HL-60/S4 (cell line): ENCODE results near the gene ATP6V1C2.
"Not testable (repeated sequence)": the region's sequence is repeated elsewhere in the genome, so short reads cannot be mapped to it uniquely, and the experiment has no call there.

Experiments used
- in situ Hi-C: fragments of 300-500 bp; cut with MboI; formaldehyde crosslinking; loops from 2 replicates; pipeline ENCODE4 v1.14.3; 2022; ENCODE audit warnings: low sequenced_read_pairs

The ATP6V1C2 gene

DNA sequence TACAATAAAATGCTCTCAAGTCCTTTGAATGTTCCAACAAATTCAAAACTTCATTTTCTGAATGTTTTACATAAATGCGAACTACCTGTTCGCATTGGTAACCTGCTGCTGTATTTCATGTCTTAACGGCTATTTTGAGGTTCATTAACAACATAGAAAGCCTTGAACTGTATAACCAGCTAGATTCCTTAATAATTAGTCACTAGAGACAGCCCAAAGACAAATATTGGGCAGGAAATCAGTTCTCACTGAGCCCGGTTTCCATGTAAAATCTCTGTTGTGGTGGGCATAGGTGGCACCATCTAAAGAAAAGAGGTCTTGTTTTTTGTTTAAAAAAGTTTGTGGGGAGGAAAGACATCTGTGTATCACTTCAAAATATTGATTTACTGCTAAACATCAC lies 62.0 kb downstream of the ATP6V1C2 start:
- in situ Hi-C loops: no loop called here

DNA sequence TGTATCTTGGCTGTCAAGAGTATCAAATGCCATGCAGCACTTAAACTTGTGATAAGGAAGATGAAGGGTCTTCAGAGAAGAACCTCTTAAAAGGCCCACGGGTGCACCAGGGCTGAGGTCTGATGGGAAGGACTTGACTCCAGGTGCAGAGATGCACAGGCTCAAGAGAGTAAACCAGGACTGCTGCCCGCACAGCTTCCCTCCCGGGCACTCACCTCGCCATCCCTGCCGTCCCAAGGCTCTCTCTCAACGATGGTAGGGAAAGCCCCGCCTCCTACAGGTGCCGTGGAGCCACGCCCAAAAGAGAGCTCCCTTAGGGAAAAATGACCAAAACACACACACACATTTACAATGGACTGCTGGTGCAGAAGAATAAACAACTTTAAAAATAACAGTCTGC lies 63.3 kb downstream of the ATP6V1C2 start:
- in situ Hi-C loops: no loop called here

DNA sequence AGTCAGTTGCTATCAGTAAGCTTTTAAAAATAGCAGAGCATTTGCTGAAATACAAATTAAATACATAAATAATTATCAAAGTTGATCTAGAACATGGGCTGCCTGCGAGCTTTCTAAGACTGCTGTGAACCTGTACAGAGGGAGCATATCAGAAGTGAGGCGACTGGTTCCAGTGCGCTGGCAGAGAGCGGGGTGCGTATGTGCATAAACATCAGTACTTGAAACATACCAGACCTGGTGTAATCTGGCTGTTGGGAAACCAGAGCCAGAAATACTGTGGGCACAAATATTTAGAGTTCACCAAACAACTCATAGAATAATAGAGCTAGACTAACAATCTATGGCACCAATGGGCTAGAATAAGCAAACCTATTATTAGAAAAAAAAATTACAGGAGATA lies 63.8 kb downstream of the ATP6V1C2 start:
- in situ Hi-C loops: no loop called here

DNA sequence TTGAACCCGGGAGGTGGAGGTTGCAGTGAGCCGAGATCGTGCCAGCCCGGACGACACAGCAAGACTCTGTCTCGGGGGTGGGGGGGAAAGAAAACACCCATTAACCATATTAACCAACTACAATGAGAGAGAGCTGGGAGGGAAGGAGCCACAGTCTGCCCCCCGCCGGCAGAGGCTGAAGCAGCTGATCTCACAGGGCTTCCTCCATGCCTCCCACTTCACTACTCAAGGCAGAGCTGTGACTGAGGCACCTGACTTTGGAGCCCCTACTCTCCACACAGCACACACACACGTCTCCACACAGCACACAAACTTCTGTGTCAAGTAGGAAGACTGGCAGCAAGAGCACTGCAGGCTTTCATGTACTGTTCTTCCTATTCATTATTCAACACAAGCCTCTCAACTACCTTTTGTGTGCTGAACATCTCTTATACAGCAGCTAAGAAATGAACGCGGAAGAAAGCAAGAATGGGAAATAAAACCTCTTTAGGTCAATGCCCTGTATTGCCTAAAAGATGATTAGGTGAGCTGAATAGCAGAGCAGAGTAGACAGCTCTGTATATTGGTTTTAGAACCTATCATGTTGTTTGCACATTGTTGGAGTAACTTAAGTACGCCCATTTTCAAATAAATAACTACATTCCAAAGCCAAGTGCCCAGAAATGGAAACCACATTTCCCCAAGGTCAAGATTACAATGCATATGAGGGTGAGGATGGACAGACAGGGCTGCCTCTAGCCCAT lies 65.0 kb downstream of the ATP6V1C2 start:
- in situ Hi-C loops: no loop called here

DNA sequence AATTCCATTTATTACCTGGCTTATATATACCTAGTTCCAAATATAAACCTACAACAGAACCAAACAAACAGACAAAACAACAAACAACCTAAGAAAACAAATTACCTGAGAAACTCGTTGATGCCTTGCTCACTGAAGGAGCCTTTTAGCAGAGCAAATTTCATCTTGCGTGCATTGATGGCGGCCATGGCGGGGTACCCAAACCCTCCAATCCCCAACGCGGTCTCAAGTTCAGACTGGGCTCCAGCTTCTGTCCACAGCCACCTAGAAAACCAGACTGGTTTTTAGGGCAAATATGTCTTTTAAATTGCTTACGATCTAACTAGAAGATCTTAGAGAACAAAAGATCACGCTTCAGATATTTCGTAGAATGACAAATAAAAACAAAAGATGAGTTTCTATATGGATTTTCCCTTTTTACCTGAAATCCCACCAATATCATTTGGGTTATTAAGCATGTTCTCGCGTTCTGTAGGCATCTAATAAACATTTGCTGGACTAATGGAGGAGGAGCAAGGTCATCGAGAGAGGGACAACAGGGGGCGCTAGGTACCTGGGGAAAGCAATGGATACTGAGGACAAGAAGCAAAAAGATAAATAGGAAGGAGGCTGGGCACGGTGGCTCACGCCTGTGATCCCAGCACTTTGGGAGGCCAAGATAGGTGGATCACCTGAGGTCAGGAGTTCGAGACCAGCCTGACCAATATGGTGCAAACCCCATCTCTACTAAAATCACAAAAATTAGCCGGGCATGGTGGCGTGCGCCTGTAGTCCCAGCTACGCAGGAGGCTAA lies 65.9 kb downstream of the ATP6V1C2 start:
- in situ Hi-C loops: no loop called here

DNA sequence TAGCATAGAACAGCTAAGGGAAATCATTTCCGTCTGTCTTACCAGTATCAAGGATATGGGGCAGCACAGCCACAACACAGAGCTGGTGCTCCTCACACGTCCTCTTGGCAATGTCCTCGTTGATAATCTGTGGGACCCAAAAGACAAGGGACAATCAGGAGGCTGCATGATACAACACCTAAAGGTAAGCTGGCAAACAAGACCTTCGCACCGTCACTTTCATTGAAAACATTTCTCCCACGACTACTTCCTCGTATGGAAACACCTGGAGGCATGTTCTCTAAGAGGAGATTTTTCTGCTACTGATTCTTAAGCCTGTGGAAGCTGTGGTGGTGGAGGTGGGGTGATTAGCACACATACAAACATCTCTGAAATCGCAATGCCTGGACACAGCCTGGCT lies 67.4 kb downstream of the ATP6V1C2 start:
- in situ Hi-C loops: no loop called here

DNA sequence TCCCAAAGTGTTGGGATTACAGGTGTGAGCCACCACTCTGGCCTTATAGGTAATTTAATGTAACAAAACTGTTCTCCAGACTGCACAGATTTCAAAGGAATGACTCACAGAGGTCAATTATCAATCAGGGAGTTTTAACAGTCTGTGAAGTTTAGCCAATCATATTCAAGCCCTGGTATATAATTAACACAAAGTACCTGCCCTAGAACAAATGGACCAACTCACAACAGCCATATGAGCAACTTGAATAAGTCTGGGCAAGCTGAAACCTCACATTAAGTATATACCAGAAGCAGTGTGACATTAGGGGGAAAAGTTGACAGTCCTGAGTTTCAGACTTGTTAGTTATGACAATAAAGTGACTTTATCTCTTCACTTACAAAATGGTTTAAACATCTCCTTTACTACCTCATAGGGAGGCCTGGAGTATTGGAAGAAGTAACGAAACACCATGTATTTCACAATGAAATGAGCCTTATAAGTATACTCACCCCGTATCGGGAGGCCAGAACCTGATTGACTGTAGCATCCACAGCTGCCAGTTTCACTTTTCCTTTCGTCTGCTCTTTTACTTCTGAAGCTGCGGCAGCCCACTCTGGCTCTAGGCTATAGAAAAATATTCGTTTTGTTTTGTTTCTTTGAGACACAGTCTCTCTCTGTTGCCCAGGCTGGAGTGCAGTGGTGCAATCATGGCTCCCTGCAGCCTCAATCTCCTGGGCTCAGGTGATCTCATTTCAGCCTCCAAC lies 69.0 kb downstream of the ATP6V1C2 start:
- in situ Hi-C loops: no loop called here

DNA sequence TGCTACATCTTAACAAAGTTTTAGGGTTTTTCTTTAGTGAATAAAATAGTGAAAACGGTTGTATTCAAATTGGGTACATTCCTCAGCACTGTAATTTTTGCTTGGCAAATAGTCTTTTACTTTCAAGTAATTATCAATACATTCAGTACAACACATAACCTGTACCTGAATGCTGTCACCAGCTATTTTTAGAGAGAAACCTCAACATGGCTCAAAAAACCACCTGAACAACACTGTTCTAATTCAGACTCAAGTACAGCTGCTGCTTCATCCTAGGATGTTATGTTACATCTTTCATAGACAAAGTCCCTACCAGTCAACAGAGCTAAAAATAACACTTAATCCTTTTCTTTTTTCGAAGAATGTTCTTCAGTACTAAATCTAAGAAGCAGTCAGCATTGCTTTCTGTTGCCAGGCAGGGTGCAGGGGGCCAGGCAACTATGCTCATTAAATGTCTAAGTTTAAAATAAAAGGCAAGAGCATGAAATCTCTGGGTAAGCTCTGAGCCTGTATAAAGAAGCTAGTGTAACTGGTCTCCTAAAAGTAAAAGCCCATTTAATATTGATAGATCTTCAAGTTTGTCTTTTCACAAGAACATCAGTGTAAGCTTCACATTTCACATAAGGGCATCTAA lies 70.7 kb downstream of the ATP6V1C2 start:
- in situ Hi-C loops: no loop called here

DNA sequence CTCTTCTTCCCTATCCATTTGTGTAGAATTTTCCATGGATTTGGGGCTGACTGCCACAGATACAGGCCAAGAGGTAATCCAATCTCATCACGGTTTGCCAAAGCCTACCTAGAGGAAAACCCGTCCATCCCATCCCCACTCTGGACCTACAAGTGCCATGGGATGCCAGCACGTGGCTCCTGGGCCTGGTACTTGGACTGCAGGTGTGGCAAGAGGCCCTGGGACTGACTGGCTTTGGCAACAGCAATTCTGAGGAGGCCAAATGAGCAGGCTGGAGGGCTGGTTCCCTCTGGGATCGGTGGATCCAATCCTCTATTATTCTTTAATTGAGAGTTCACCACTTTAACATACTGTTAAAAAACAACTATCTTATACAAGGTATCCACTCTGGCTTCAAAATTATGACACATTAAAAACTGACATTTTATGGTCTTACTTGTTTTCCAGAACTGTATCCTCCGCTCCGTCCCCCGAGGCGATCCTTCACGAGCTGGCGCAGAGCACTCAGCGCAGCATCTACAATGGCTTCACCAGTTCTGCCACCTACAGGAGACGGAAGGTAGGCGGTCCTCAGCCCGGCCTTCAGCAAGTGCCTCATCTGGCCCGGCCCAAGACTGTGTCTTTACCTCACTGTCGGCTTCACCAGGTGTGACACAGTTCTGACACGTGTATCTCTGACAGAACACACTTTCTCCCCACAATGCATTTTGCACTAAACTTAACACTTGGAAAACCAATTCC lies 71.4 kb downstream of the ATP6V1C2 start:
- in situ Hi-C loops: no loop called here

DNA sequence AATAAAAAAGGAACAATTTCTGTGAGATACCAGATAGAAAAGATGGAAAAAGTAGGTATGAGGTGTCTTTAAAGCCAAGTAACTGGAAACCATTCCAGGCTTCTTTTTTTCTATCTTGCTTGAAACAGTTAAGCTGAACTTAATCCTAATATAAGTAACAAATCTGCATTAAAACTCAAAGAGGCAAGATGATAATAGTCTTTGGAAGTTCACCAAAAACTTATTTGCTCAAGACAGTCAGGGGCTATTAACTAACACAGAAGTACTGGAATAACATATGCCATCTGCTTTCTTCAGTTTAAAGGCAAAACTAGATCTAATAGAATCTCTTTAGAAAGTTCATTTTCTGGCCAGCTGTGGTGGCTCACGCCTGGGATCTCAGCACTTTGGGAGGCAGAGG lies 72.4 kb downstream of the ATP6V1C2 start:
- in situ Hi-C loops: no loop called here

DNA sequence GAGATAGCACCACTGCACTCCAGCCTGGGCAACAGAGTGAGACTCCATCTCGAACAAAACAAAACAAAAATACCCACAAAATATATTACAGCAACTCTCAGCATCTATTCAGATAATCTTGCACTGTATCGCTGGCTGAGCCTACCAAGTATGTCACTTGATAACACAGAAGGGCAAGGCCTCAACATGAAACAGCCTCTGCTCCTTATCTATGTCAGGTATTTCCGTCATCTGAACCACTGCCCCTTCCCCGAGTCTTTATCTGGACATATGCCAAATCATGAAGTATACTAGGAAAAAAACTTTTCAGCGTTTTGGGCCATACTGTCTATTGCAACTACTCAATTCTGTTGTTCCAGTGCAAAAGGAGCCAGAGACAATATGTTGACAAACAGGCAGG lies 73.4 kb downstream of the ATP6V1C2 start:
- in situ Hi-C loops: no loop called here

DNA sequence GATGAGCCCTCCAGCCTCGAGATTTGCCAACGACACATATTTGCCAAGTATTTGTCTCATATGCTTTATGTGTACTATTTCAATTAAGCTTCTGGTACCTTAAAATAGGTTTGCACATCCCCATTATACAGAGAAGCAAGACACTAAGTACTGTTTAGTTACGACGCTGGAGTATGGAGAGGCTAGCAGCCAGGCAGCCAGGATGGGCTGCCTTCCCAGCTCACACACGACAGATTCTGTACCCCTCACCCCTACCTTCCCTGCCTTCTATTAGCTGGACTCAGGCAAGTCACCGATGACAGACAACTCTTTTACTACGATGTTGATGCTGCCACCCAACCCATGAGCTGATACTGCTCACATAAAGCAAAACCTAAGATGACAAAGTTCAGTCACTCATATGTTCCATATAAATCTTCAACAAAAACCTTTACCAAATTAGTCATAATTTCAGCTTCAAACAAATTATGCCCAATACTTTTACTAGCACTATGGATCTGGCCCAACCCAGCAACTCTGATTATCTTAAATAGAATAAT lies 74.1 kb downstream of the ATP6V1C2 start:
- in situ Hi-C loops: no loop called here

DNA sequence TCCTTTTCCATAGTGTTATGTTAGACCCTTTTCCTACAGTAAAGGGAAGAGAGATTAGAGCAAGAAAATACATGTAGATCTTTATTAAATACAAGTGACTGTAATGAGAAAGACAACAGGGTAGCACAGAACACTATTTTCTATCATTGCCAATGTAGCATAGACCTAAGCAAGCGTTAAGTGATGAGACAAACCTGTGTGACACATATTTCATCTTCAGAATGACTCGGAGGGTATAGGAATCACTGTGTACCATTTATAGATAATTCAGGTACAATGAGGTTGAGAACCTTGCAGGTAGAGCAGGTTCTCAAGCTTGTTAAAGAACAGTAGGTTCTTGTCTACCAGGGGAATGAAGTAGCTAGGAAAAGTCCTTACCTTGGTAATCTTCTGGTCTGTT lies 75.3 kb downstream of the ATP6V1C2 start:
- in situ Hi-C loops: no loop called here

DNA sequence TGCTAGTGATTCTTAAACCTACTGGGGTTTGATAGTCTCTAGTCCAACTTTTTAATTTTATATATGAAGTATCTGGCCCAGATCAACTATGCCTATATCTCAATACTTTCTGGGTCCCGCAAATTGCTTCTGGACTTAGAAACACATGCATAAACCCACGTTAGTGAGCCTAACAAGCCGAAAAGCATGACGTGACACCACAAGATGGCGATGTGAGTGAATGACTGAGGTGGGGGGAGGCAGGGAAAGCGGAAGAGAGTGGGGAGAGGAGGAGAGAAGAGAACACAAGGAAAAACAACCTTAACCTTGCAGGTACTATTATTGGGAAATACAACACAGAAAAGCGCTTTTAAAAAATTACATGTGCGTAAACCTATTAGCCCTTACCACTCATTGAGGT lies 77.4 kb downstream of the ATP6V1C2 start:
- in situ Hi-C loops: no loop called here

DNA sequence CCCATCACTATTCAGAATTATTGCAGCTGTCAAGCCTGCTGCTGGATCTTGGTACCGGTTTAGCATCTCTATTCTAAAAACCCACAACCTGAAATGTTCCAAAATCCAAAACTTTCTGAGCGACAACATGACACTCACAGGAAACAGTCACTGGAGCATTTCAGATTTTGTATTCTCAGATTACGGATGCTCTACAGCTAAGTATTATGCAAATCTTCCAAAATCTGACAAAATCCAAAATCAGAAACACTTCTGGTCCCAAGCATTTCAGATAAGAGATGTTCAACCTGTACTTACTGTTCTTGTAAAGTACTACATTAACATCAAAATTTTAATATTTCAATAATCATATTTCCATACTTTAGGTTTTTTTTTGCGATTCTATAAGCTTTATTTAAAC lies 78.7 kb downstream of the ATP6V1C2 start:
- in situ Hi-C loops: no loop called here

DNA sequence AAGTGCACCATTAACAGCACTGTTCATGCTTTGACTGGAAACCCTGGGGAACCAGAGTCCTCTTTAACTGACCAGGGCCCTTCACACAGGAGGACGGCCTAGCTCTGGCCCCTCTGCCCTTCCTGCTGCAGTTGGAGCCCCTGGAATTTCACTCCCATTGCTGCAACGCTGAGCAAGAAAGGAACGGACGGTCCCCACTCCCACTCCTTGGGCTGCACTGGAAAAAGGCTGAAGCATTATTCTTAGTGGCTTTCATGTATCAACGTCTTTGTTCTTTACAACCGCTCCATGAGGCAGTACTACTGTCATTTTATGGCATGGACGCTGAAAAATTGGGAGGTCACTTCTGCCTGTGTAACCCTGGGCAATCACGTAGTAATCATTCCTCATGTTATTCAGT lies 81.2 kb downstream of the ATP6V1C2 start:
- in situ Hi-C loops: no loop called here

DNA sequence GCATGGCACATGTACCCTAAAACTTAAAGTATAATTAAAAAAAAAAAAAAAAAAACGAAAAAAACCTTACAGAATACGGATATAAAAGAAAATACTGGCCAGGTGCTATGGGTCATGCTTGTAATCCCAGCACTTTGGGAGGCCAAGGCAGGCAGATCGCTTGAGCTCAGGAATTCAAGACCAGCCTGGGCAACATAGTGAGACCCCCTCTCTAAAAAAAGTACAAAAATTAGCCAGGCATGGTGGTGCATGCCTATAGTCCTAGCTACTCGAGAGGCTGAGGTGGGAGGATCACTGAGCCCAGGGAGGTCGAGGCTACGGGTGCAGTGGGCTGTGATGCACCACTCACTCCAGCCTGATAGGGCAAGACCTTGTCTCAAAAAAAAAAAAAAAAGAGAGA lies 84.6 kb downstream of the ATP6V1C2 start:
- in situ Hi-C loops: not testable (repeated sequence)

DNA sequence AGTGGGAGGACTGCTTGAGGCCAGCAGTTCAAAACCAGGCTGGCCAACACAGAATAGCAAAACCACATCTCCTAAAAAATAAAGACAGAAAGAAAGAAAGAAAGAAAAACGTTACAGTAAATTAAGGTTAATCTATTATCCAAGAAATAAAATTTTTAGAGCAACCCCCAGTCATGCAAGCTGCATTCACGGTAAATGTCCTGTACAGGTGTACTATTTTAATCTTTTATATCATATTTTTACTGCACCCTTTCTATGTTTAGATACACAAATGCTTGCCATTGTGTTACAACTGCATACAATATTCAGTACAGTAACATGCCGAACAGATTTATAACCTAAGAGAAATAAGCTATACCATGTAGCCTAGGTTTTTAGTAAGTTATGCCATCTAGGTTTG lies 85.1 kb downstream of the ATP6V1C2 start:
- in situ Hi-C loops: no loop called here

DNA sequence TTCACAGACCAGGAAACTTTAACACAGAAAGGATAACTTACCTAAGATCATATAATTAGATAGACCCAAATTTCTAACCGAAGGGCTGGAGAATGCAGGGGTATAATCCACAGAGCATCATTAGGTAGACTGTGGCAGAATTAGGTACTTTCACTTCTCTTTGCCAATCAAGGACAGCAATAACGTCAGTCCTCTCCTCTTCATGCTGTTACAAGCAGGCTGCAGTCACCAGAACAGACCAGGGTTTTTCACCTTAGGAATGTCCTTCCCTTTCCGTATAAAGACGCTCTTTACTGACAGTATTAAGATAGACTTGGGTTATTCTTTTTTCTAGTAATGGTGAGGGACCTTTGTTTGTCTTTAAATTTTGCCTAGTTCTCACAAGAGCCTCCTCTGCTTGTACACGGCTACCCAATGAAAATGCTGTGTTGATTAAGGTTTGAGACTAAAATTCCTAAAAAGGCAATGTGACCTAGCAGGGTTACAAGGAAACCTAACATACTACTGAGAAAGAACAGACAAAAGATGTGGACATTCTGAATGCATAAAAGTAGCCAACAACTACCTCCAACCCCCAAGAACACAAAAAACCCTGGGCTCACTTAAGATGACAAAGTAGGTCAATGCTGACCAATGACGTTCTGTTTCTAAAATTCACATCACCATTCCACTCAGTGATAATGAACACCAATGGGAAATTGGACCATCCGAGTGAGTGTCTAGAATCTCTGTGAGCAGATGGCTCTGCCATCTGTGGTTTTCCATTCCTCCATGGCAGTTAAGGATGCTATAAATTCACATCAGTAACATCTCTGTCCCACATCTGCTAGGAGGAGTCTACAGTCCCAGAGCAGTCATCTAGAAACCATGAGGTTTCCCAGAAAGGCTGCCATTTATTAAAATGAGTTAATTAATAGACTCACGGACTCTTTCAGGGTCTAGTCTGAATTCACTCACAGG lies 89.1 kb downstream of the ATP6V1C2 start:
- in situ Hi-C loops: no loop called here
